CD14-positive monocyte (primary cell): ENCODE results near the gene SMPDL3A. TPM values are rescaled to one million over a fixed set of nuclear protein-coding genes. Genes with fewer than 3 reads are reported as not detected.

Experiments used
- DNase-seq, 3 donors: peaks; one replicate each; pipeline ENCODE4 v3.0.0-alpha.2; 2011 to 2022
- H2AFZ ChIP-seq: 2 replicates; pipeline ENCODE4 v1.6.0; 2012; ENCODE audit warnings: mild to moderate bottlenecking, low read depth, low read length, inconsistent platforms; ENCODE audit not compliant: insufficient read depth, poor library complexity, severe bottlenecking
- H3K27ac ChIP-seq, 2 donors: 1 replicate in 1 of 2; 2 replicates in 1 of 2; pipeline ENCODE4 v1.5.1; 2012 to 2013; ENCODE audit warnings: low read length in 2 of 2, control low read depth in 1 of 2, inconsistent platforms in 1 of 2, low read depth in 1 of 2, mild to moderate bottlenecking in 1 of 2
- H3K27me3 ChIP-seq, 2 donors: one replicate each; pipeline versions ENCODE4 v1.6.0 to v1.6.1; 2011 to 2013; ENCODE audit warnings: low read length in 2 of 2; ENCODE audit not compliant: control insufficient read depth in 2 of 2, insufficient read depth in 2 of 2
- H3K36me3 ChIP-seq, 2 donors: replicated peaks in 1 of 2; 1 replicate in 1 of 2; 2 replicates in 1 of 2; pipeline versions ENCODE4 v1.5.1 to v1.6.1; 2012 to 2013; ENCODE audit warnings: low read length in 2 of 2, control low read depth in 1 of 2, inconsistent platforms in 1 of 2, mild to moderate bottlenecking in 1 of 2; ENCODE audit not compliant: insufficient read depth in 2 of 2, control insufficient read depth in 1 of 2
- H3K4me1 ChIP-seq, 2 donors: 1 replicate in 1 of 2; 2 replicates in 1 of 2; pipeline versions ENCODE4 v1.5.1 to v1.6.1; 2012 to 2013; ENCODE audit warnings: low read length in 2 of 2, control low read depth in 1 of 2, inconsistent platforms in 1 of 2, mild to moderate bottlenecking in 1 of 2, moderate library complexity in 1 of 2; ENCODE audit not compliant: insufficient read depth in 2 of 2, control insufficient read depth in 1 of 2
- H3K4me2 ChIP-seq: replicated peaks from 2 replicates; pipeline ENCODE3; 2012; ENCODE audit warnings: low read length, moderate library complexity, mild to moderate bottlenecking; ENCODE audit not compliant: poor library complexity, severe bottlenecking; ENCODE audit errors: extremely low read depth
- H3K4me3 ChIP-seq, 3 experiments: fragments of 200-600 bp in 1 of 3; sonication (generic) in 1 of 3; replicated peaks in 1 of 3; 1 replicate in 2 of 3; 2 replicates in 1 of 3; pipeline ENCODE4 v1.5.1; 2011 to 2013; ENCODE audit warnings: low read length in 3 of 3, mild to moderate bottlenecking in 3 of 3, control low read depth in 2 of 3, low read depth in 2 of 3, inconsistent platforms in 1 of 3, moderate library complexity in 1 of 3
- H3K79me2 ChIP-seq: 2 replicates; pipeline ENCODE4 v1.6.0; 2012; ENCODE audit warnings: mild to moderate bottlenecking, control low read depth, inconsistent platforms, low read length, moderate library complexity; ENCODE audit not compliant: insufficient read depth
- H3K9ac ChIP-seq: 2 replicates; pipeline ENCODE4 v1.6.0; 2017; ENCODE audit warnings: low read length, mild to moderate bottlenecking; ENCODE audit not compliant: insufficient read depth, poor library complexity, severe bottlenecking
- H3K9me3 ChIP-seq, 2 donors: replicated peaks in 1 of 2; 1 replicate in 1 of 2; 2 replicates in 1 of 2; pipeline versions ENCODE4 v1.5.1 to v1.6.1; 2012 to 2013; ENCODE audit warnings: low read length in 2 of 2, control low read depth in 1 of 2; ENCODE audit not compliant: control insufficient read depth in 1 of 2, insufficient read depth in 1 of 2
- H4K20me1 ChIP-seq: 2 replicates; pipeline ENCODE4 v1.6.0; 2012; ENCODE audit warnings: mild to moderate bottlenecking, low read length, control low read depth, moderate library complexity; ENCODE audit not compliant: insufficient read depth
- H3K27ac Mint-ChIP-seq, 7 donors: one replicate each; pipeline ENCODE4 v1.8.0; 2020; ENCODE audit warnings: mild to moderate bottlenecking in 7 of 7, mixed read lengths in 7 of 7, moderate library complexity in 6 of 7, inconsistent platforms in 2 of 7
- H3K27me3 Mint-ChIP-seq, 3 donors: one replicate each; pipeline ENCODE4 v1.8.0; 2021 to 2022; ENCODE audit warnings: low read depth in 3 of 3, mild to moderate bottlenecking in 3 of 3, mixed read lengths in 3 of 3, moderate library complexity in 3 of 3, inconsistent platforms in 1 of 3
- H3K36me3 Mint-ChIP-seq, 2 donors: one replicate each; pipeline ENCODE4 v1.8.0; 2020; ENCODE audit warnings: mixed read lengths in 2 of 2, inconsistent platforms in 1 of 2, mild to moderate bottlenecking in 1 of 2
- H3K4me1 Mint-ChIP-seq: one replicate; pipeline ENCODE4 v1.8.0; 2020; ENCODE audit warnings: mild to moderate bottlenecking, mixed read lengths
- H3K4me3 Mint-ChIP-seq, 2 donors: one replicate each; pipeline ENCODE4 v1.8.0; 2020; ENCODE audit warnings: mild to moderate bottlenecking in 2 of 2, mixed read lengths in 2 of 2, moderate library complexity in 1 of 2
- H3K9me3 Mint-ChIP-seq, 7 donors: one replicate each; pipeline ENCODE4 v1.8.0; 2020 to 2022; ENCODE audit warnings: mixed read lengths in 7 of 7, mild to moderate bottlenecking in 6 of 7, moderate library complexity in 6 of 7, inconsistent platforms in 2 of 7
- CTCF ChIP-seq: fragments of 200-600 bp; IDR thresholded peaks from one replicate; pipeline ENCODE4 v1.8.0; 2022; ENCODE audit warnings: antibody characterized with exemption, mild to moderate bottlenecking
- WGBS: methylation state at CpG from one replicate; pipeline ENCODE4 v1.1.5; 2013; ENCODE audit warnings: missing lambda C conversion rate; ENCODE audit not compliant: insufficient coverage; 5-methylcytosine and 5-hydroxymethylcytosine counted together
- intact Hi-C, 2 donors: fragments of 100-400 bp; cut with micrococcal nuclease; formaldehyde crosslinking; loops; one replicate each; pipeline versions ENCODE4 v1.15.0 to v1.15.1; 2023
- polyA plus RNA-seq, 3 donors: library from polyadenylated mRNA; depleted of rRNA in 1 of 3; unstranded in 2 of 3; stranded (reverse) in 1 of 3; fragments of 300-500 nt in 2 of 3; fragments of >200 nt in 1 of 3; fragmentation: Illumina TruSeq in 2 of 3; gene quantifications; 1 replicate in 2 of 3; 2 replicates in 1 of 3; pipeline ENCODE4 v1.2.3, GENCODE V29; 2012 to 2021

The SMPDL3A gene
- polyA plus RNA-seq, 3 donors = 21.3 to 30.1 (median 21.7) TPM

- Mint-ChIP-seq H3K27ac (no peak overlapping the region), H3K4me1 (no peaks in the 10 kb centered on the region), H3K27me3 (peaks cover 5 to 11% (median 8%) of the 10 kb centered on the region in 3 donors), H3K4me3 (no peak overlapping the region), H3K36me3 (no peaks in the 10 kb centered on the region), H3K9me3 (no peaks in the 10 kb centered on the region)
- no peaks in the 10 kb centered on the region for H3K9me3 ChIP-seq
- H2AFZ ChIP-seq = no peak overlapping the region
- H3K36me3 ChIP-seq = no peaks in the 10 kb centered on the region
- no peak for DNase-seq
- H3K27ac ChIP-seq = no peak overlapping the region
- H3K4me1 ChIP-seq = no peaks in the 10 kb centered on the region
- intact Hi-C loops = no loop called here
- H3K27me3 ChIP-seq = no peaks in the 10 kb centered on the region
- no peak overlapping the region for H3K4me3 ChIP-seq
- no peak for TF ChIP-seq CTCF
- no peak overlapping the region for H3K9ac ChIP-seq
- no peak overlapping the region for H3K4me2 ChIP-seq
- WGBS = 94% methylated on average over 4 of the region's 9 CpGs
- H4K20me1 ChIP-seq = no peaks in the 10 kb centered on the region
- H3K79me2 ChIP-seq = no peaks in the 10 kb centered on the region
These were observed 56.4 kb downstream of the SMPDL3A start for GRCh38 chr6:122845464-122845863.

GRCh38 chr6:122845916-122846612, 57.0 kb downstream of the SMPDL3A start:
- Histone ChIP-seq H3K27ac (no peak overlapping the region), H3K36me3 (no peaks in the 10 kb centered on the region), H3K4me1 (no peaks in the 10 kb centered on the region), H2AFZ (no peak overlapping the region), H3K9me3 (no peaks in the 10 kb centered on the region), H3K4me2 (no peak overlapping the region), H3K9ac (no peak overlapping the region), H4K20me1 (no peaks in the 10 kb centered on the region), H3K4me3 (no peak overlapping the region), H3K27me3 (no peaks in the 10 kb centered on the region), H3K79me2 (no peaks in the 10 kb centered on the region)
- intact Hi-C loops = no loop called here
- no peaks in the 10 kb centered on the region for H3K36me3 Mint-ChIP-seq
- H3K27me3 Mint-ChIP-seq = peaks cover 5 to 6% (median 6%) of the 10 kb centered on the region in 3 donors
- H3K4me1 Mint-ChIP-seq = no peaks in the 10 kb centered on the region
- no peak overlapping the region for H3K4me3 Mint-ChIP-seq
- no peaks in the 10 kb centered on the region for H3K9me3 Mint-ChIP-seq
- TF ChIP-seq CTCF = no peak
- H3K27ac Mint-ChIP-seq = no peak overlapping the region
- DNase-seq = no peak
- WGBS = 80% methylated on average over 1 of the region's 3 CpGs
